GM19324 (cell line): Measurements from ENCODE around the gene EXOG.

Source experiments
- ATAC-seq: cut with Tn5 transposase; IDR thresholded peaks from one replicate; pipeline ENCODE4 v1.9.1; 2021; ENCODE audit warnings: mild to moderate bottlenecking, moderate library complexity; ENCODE audit not compliant: unreplicated experiment, low FRiP score

EXOG gene

GRCh38 chr3:38543586-38543985, 47.4 kb downstream of the EXOG start:
- ATAC-seq = no peak

GRCh38 chr3:38544926-38545325, 48.8 kb downstream of the EXOG start:
- ATAC-seq = no peak

- ATAC-seq = no peak
These were observed 49.4 kb downstream of the EXOG start for GRCh38 chr3:38545550-38545949.

GRCh38 chr3:38545983-38546382, 49.8 kb downstream of the EXOG start:
- no peak for ATAC-seq

GRCh38 chr3:38548154-38548931, 52.2 kb downstream of the EXOG start:
- no peak for ATAC-seq

GRCh38 chr3:38549082-38549481, 52.9 kb downstream of the EXOG start:
- ATAC-seq = no peak

GRCh38 chr3:38549486-38549885, 53.3 kb downstream of the EXOG start:
- no peak for ATAC-seq

- no peak for ATAC-seq
These were observed 54.1 kb downstream of the EXOG start for GRCh38 chr3:38549957-38550840.

- no peak for ATAC-seq
These were observed 55.1 kb downstream of the EXOG start for GRCh38 chr3:38551026-38551832.

- no peak for ATAC-seq
These were observed 56.2 kb downstream of the EXOG start for GRCh38 chr3:38552364-38552763.

- no peak for ATAC-seq
These were observed 56.9 kb downstream of the EXOG start for GRCh38 chr3:38553071-38553470.

GRCh38 chr3:38554127-38554827, 58.1 kb downstream of the EXOG start:
- ATAC-seq = no peak

GRCh38 chr3:38555149-38555840, 59.2 kb downstream of the EXOG start:
- ATAC-seq = no peak

GRCh38 chr3:38555926-38556325, 59.8 kb downstream of the EXOG start:
- no peak for ATAC-seq

GRCh38 chr3:38556640-38557358, 60.7 kb downstream of the EXOG start:
- ATAC-seq = no peak

- ATAC-seq = no peak
These were observed 62.7 kb downstream of the EXOG start for GRCh38 chr3:38558864-38559263.

- no peak for ATAC-seq
These were observed 64.1 kb downstream of the EXOG start for GRCh38 chr3:38560284-38560683.

- ATAC-seq = no peak
These were observed 65.0 kb downstream of the EXOG start for GRCh38 chr3:38560996-38561717.
